OCI-M2 (cell line): ENCODE data around the gene CALCB.

Source experiments
- DNase-seq: peaks from one replicate; lab custom pipeline; 2025; ENCODE audit not compliant: unreplicated experiment; lab: John Stamatoyannopoulos, UW

Gene CALCB

GRCh38 chr11:15117751-15118150 is 44.4 kb downstream of the CALCB start:
- no peak for DNase-seq

- DNase-seq: no peak
Observed at GRCh38 chr11:15118431-15118830, 45.0 kb downstream of the CALCB start.

- DNase-seq: no peak
Observed at GRCh38 chr11:15119352-15119751, 46.0 kb downstream of the CALCB start.

- no peak for DNase-seq
Observed at GRCh38 chr11:15119826-15120225, 46.4 kb downstream of the CALCB start.

- no peak for DNase-seq
Observed at GRCh38 chr11:15123849-15124248, 50.5 kb downstream of the CALCB start.

- DNase-seq: no peak
Observed at GRCh38 chr11:15124528-15124927, 51.1 kb downstream of the CALCB start.

GRCh38 chr11:15127341-15127740 is 53.9 kb downstream of the CALCB start:
- DNase-seq: no peak
